NCI-H2029 treated with DMSO at 0.1 percent for 48 hours (cell line): ENCODE measurements around the gene CFAP20DC.
A peak's percentile ranks its signal among the peaks of the same experiment; 100 is the strongest.
"Not testable (repeated sequence)": the region's sequence is repeated elsewhere in the genome, so short reads cannot be mapped to it uniquely, and the experiment has no call there.

Experiments used
- DNase-seq: peaks from one replicate; lab custom pipeline; 2025; lab: John Stamatoyannopoulos, UW

Gene CFAP20DC

DNA sequence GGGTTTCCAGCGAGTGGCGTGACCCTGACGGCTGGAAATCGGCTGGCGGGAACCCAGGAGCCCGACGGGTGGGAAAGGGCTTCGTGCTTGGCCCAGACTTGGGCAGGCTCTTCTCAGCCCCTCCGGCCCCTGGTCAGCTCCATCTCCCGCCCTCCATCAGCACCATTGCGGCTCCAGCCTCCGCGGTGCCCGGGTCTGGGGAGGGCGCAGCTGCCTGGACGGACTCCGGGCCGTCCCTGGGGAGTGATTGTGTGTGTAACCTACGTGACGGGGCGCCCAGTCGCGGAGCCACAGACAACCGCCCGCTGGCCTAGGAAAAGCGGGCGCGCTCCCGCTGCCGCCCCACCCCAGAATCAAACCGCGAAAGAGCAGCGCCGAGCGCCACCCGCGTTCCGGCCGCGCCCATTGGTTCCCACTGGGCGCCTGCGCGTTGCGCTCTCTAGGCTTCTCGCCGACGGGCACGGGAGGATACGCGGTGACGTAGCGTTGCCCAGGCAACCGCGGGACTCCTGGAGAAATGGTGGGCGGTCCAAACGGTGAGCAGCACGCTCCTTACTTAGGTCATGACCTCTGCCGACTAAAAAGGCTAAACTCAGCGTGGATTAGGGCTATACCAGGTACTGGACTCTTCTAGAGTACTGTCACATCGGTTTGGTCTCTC is at the start of gene CFAP20DC:
CFAP20DC (minus strand) TSS at position 355 of the 661 bp plus-strand sequence. CDS start 394 bp downstream, outside the sequence.
- DNase-seq: peak; percentile 63

- not testable (repeated sequence) for DNase-seq
Measured at GRCh38 chr3:59098516-59098915, 48.7 kb upstream of the CFAP20DC start.

DNA sequence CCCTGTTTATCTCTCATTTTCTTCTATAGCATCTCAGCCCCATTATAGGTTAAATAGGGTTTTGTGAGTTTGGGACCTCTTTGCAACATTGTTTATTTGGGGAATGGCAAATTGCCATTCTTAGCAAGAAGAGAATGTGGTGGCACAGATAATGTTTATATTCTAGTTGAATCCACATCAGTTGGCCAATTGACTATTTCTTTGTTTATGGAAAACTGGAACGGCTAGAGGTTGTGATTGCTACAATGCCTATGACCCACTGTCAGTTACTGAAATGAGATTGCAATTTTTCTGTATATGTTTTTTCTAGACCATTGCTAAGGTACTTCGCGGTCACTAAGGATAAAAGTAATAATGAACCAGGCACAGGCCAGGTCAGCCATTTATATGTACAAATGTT is 44.6 kb upstream of the CFAP20DC start:
- no peak for DNase-seq

DNA sequence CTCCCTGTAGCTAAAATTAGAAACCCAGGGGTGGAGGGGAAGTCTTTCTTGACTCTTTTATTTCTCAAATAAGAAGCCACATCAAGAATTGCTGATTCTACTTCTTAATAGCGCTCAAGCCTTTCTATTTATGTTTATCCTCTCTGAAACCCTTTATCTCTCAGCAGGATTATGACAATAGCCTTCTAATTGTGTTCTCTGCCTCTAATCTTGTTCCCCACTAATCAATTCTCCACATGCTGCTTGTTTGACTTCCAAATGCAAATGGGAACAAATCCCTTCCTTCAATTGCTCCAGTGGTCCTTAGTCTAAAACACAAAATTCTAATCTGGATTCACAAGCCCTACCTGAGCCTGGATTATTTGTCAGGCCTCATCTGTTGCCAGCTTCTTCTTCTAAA is 43.7 kb upstream of the CFAP20DC start:
- DNase-seq: no peak

DNA sequence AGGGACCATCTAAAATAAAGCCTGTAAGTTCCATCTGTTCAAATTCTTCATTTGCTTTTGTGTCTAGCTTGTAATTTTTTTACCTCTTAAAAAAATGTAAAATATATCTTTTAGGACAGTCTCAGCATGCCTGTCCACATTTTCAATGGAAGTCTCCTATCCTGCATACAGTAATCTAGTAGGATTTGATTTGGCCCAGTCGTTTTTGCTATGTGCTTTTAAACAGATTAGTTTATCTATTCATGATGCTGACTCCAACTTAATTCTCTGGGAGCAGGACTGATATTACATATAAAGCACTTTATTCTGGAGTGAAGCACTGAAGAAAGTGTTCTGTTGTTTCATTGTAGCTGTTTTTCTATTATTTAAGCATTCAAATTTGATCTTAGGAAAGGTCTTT is 38.9 kb upstream of the CFAP20DC start:
- DNase-seq: no peak

- DNase-seq: no peak
Measured at GRCh38 chr3:59085976-59086375, 36.2 kb upstream of the CFAP20DC start.

GRCh38 chr3:59084583-59084982 is 34.8 kb upstream of the CFAP20DC start:
- DNase-seq: no peak

GRCh38 chr3:59082106-59082505 is 32.3 kb upstream of the CFAP20DC start:
- no peak for DNase-seq

DNA sequence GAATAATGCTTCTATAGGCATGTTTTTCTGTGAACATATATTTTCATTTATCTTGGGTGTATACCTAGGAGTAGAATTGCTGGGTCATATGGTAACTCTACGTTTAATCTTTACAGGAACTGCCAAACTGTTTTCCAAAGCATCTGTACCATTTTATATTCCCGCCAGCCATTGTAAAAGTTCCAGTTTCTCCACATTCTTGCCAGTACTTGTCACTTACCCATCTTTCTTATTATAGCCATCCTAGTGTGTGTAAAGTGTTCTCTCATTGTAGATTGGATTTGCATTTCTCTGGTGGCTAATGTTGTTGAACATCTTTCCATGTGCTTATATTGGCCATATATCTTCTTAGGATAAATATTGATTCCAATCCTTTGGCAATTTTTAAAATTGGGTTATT is 31.2 kb upstream of the CFAP20DC start:
- no peak for DNase-seq

GRCh38 chr3:59079962-59080361 is 30.1 kb upstream of the CFAP20DC start:
- no peak for DNase-seq

DNA sequence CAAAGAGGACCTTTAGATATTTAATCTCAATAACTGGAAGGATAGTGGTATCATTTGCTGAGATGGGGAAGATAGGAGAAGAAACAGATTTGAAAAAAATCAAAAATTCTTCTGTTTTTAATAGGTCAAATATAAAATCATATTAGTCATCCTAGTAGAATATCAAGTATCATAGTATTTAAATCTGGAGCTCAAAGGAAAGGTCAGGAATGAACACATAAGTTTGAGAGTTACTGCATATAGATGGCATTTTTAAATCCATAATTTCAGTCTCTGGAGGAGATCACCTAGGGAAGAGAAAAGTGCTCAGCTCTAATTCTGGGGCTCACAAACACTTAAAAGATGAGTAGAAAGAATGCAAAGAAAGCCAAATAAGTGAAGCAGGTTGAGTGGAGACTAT is 24.9 kb upstream of the CFAP20DC start:
- no peak for DNase-seq

DNA sequence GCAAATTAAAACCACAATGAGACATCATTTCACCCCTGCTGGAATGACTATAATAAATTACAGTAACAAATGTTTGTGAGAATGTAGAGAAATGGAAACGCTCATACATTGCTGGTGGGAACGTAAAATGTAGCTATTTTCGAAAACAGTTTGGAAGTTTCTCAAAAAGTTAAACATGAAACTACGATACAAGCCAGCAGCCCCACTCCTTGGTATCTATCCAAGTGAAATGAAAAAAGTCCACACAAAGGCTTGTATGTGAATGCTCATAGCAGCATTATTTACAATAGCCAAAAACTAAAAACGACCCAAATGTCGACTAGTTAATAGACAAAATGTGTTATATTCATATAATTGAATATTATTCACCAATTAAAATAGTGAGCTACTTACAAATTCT is 22.9 kb upstream of the CFAP20DC start:
- no peak for DNase-seq

- DNase-seq: no peak
Measured at GRCh38 chr3:59069838-59070237, 20.0 kb upstream of the CFAP20DC start.

DNA sequence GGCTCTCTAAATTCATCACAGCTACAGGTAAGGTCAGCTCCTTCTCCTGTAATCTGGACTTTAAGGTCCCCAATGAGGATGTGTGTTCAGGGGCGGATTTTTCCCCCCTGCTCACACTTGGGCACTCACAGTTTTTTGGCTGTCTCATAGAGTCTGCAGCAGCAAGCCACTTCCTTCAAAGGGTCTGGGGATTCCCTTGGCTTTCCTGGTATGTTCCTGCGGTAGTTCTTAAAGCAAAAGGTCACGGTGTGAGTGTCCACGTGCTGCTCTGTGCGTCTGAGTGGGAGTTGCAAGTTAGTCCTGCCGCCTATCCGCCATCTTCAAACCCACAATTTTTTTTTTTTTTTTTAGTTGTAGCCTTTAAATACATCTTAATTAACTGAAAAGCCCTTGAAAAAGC is 15.4 kb upstream of the CFAP20DC start:
- no peak for DNase-seq

DNA sequence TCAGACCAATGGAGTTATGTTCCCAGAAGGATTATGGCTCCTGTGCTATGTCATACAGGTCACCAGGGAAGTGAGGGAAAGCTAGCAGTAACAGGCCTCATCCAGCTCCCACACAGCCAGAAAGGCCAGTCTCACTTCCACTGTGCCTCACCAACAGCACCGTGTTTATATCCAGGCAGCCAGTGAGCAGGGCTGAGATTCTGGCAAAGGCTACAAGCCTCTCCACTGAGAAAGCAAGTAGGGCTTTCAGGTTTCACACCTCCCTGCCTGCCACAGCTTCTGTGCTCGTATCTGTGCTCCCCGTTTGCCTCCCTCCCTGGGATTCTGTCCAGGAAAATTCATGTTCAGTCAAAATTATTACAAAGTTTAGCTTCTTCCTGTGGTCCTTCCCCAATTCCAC is 14.9 kb upstream of the CFAP20DC start:
- no peak for DNase-seq

DNA sequence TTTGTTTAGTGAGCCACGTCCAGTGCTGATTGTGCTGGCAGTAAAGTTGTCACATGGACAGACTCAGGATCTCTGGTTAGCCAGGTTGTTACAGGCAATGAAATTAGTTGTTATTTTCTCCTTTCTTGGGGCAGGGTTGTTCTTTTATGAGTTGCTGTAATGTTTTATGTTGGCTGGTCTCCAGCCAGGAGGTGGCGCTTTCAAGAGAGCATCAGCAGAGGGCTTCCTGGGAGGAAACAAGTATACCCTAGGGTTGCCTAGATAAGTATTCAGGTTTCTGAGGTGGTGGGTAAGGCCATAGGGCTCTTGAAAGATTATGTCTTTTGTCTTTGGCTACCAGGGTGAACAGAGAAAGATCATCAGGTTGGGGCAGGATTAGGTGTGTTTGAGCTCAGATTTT is 14.5 kb upstream of the CFAP20DC start:
- DNase-seq: no peak

GRCh38 chr3:59056706-59057105 is 6.9 kb upstream of the CFAP20DC start:
- no peak for DNase-seq

DNA sequence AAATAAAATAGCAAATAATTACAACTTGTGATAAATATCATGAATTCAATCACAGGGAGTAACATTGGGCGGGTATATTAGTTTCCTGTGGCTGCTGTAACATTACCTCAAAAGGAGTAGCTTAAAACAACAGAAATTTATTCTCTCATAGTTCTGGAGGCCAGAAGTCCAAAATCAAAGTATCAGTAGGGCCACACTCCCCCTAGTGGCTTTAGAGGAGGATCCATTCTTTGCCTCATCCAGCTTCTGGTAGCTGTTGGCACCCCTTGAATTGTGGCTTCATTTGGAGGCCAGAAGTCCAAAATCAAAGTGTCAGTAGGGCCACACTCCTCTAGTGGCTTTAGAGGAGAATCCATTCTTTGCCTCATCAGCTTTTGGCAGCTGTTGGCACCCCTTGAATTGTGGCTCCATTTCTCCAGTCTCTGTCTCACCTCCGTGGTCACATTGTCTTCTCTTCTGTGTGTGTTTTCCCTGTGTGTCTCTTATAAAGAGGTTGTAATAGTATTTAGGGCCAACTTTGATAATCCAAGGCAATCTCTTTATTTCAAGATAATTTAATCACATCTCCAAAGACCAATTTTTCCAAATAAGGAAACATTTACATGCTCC is 3.1 kb upstream of the CFAP20DC start:
- no peak for DNase-seq

DNA sequence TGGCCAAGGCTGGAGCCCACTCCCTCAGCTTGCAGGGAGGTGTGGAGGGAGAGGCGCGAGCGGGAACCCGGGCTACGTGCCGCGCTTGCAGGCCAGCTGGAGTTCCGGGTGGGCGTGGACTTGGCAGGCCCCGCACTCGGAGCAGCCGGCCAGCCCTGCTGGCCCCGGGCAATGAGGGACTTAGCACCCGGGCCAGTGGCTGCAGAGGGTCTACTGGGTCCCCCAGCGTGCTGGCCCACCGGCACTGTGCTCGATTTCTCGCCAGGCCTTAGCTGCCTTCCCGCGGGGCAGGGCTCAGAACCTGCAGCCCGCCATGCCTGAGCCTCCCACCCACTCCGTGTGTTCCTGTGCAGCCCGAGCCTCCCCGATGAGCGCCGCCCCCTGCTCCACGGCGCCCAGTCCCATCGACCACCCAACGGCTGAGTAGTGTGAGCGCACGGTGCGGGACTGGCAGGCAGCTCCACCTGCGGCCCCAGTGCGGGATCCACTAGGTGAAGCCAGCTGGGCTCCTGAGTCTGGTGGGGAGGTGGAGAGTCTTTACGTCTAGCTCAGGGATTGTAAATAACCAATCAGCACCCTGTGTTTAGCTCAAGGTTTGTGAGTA is 1.1 kb upstream of the CFAP20DC start:
- DNase-seq: not testable (repeated sequence)

DNA sequence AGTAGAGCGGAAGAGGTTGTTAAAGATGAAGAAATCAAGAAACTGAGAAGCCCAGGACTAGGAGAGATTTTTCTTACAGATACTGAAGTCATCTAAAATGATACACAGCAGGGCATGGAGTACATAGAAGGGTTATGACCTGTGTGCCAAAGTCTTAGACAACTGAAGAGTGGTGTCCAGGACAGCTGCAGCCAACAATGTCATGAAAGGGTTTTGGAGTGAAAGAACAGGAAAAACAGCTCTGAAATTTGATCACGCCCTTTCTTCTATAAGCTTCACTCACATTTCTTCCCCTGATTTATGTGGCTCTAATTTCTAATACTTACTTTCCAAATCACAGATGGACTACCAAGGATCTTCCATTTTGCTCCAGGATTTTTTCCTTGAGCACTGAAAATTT is 3.0 kb downstream of the CFAP20DC start:
- DNase-seq: peak; percentile 49

GRCh38 chr3:59043391-59043790 is 6.4 kb downstream of the CFAP20DC start:
- peak; percentile 15 for DNase-seq

GRCh38 chr3:59040902-59041301 is 8.9 kb downstream of the CFAP20DC start:
- DNase-seq: no peak

- no peak for DNase-seq
Measured at GRCh38 chr3:59027607-59028006, 22.2 kb downstream of the CFAP20DC start.

GRCh38 chr3:59023612-59024011 is 26.2 kb downstream of the CFAP20DC start:
- no peak for DNase-seq
